Stimulated activated CD8-positive, alpha-beta memory T cell treated with anti-CD3 and anti-CD28 coated beads, Interleukin-7, amount 100 ng/mL, for 48 hours (primary cell): ENCODE data around the gene BARHL1.
"Not testable (repeated sequence)": the region's sequence is repeated elsewhere in the genome, so short reads cannot be mapped to it uniquely, and the experiment has no call there.

Source experiments
- DNase-seq, 2 donors: peaks; one replicate each; pipeline ENCODE4 v3.0.0-alpha.2; 2020; ENCODE audit warnings: low read depth in 1 of 2; ENCODE audit errors: extremely low read depth in 1 of 2

The BARHL1 gene

GRCh38 chr9:132556235-132556634, 26.2 kb upstream of the BARHL1 start:
- DNase-seq: no peak

DNA sequence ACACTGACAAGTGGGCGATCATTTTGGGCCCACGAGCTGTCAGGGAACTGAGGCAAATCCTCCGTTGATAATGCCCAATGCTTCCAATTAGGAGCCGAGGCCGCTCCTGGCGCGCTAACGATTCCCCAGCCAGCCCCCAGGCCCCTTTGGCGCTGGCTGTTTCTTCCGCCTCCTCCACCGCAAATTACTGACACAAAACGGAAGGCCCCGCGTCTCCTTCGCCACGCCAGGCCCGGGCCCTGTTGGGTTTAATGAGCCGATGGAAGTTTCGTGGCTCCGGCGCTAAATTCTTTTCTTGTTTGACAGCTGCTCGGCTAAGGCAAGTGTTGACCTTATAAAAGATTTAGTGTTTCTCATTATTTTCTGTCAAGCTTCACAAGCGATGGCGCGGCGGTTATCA, 25.7 kb upstream of the BARHL1 start:
- no peak for DNase-seq

- no peak for DNase-seq
Measured at GRCh38 chr9:132557159-132557558, 25.2 kb upstream of the BARHL1 start.

GRCh38 chr9:132559711-132560110, 22.7 kb upstream of the BARHL1 start:
- DNase-seq: no peak

DNA sequence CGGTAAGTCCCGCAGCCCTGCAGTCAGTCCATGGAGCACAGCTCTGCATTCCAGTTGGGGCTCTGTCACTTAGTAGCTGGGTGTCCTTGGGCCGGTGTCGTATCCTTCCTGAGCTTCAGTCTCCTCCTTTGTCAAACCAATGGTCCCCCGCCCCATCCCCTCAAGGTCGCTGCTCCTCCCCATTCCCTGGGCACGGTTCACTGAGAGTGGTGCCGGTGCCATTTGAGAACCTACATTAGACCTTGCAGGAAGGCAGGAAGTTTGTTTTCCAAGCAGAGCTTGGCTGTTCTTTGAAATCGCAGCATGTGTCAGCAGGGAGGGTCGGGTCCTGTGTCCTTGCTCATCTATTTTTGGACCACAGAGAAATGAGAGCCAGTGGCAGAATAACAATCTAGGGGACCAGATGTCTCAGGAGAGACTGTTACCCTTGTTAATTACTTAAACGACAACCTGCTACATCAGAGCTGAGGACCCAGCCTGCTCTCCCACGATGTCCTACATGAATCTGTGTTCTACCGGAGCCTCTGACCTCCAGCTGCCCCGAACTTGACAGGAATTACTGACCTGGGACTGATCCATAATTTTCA, 21.7 kb upstream of the BARHL1 start:
- no peak for DNase-seq

DNA sequence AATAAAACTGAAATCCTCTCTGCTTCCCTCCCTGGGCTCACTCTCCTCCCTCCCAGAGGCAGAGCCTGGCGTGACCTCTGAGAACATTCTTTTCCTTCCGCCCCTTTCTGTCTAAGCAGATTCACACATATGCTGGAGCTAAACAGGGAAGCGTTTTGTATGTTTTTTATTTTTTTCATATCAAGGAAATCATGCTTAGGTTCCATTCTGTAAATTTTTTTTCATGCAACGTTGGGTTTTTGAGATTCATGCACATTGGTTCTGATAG, 20.2 kb upstream of the BARHL1 start:
- DNase-seq: no peak

DNA sequence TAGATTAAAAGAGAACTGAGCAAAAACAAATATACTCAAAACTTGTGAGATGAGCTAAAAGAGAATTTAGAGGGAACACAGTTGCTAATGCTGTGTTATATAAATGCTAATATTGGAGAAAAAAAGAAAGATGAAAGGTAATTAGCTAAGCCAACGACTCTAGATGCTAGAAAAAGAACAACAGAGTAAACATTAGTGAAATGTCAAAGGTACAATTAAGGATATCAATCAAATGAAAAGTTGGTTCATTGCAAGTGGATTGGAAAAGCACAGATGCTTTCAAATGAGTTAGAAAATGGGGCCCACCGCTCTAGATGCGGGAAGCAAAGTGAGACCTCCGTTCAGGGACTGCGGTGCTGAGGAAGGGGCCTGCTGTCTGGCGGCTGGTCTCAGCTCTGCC, 17.9 kb upstream of the BARHL1 start:
- no peak for DNase-seq

DNA sequence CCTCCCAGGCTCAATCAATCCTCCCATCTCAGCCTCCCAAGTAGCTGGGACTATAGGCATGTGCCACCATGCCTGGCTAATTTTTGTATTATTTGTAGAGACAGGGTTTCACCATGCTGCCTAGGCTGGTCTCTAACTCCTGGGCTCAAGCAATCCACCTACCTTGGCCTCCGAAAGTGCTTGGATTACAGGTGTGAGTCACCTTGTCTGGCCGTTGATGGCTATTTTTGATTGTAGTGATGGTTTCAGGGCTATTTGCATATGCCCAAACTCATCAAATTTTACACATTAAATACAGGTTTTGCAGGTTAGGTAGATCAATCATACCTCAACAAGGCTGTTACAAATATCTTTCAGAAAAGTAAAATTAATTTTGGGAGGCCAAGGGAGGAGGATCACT, 13.6 kb upstream of the BARHL1 start:
- DNase-seq: not testable (repeated sequence)

- DNase-seq: no peak
Measured at GRCh38 chr9:132571806-132572600, 10.4 kb upstream of the BARHL1 start.

- DNase-seq: no peak
Measured at GRCh38 chr9:132572921-132573320, 9.5 kb upstream of the BARHL1 start.

DNA sequence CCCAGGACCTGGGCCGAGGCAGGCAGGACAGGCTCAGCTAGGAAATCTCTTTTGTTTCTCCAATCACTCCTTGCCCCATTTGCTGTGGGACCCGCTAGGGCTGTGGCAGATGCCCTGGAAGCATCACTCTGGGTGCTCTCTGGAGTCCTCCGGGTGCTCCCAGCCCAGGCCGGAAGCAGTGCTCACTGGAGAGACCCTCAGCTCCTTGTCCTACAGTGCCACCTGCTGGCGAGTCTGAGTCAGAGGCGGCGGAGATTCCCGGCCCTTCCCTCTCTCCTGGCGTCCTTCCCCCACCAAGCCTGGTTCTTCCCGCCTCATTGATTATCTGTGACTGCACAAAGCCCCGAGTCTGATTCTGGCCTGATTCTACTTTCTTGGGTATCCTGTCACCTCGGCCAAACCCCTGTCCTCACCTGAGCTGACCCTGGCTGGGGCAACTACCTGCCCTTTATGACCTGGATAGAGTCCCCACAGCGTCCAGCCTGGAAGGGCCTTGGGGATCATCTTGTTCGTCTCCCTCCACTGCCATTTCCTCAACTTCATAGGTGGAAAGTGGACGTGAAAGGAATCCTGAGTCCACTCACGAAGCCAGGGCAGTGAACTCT, 7.3 kb upstream of the BARHL1 start:
- peak in 1 of 2 donors; percentile 20 for DNase-seq

GRCh38 chr9:132575811-132576210, 6.6 kb upstream of the BARHL1 start:
- no peak for DNase-seq

GRCh38 chr9:132577119-132577518, 5.3 kb upstream of the BARHL1 start:
- no peak for DNase-seq

GRCh38 chr9:132578367-132578932, 4.0 kb upstream of the BARHL1 start:
- DNase-seq: no peak

GRCh38 chr9:132579427-132579798, 3.0 kb upstream of the BARHL1 start:
- DNase-seq: no peak

DNA sequence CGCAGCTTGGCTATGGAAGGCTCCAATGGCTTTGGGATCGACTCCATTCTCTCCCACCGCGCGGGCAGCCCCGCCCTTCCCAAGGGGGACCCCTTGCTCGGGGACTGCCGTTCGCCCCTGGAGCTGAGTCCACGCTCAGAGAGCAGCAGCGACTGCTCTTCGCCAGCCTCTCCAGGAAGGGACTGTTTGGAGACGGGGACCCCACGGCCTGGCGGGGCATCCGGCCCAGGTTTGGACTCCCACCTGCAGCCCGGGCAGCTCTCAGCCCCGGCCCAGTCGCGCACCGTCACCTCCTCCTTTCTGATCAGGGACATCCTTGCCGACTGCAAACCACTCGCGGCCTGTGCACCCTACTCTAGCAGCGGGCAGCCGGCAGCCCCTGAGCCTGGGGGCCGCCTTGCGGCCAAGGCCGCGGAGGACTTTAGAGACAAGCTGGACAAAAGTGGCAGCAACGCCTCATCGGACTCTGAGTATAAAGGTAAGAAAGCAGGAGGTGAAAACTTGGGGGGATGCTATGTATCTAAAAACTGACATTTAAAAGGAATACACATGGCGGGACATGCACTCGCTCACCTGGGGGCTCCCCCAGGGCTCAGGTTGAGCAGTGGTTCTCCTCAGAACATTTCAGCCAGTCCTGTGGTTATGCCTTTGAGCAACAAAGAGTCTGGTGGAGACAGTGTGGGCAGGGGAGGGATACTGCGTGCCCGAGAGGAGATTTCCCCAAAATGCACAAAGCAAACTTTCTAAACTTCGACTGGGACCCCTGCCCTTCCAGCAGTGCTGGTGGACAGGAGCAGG, 579 bp downstream of the BARHL1 start:
- no peak for DNase-seq

DNA sequence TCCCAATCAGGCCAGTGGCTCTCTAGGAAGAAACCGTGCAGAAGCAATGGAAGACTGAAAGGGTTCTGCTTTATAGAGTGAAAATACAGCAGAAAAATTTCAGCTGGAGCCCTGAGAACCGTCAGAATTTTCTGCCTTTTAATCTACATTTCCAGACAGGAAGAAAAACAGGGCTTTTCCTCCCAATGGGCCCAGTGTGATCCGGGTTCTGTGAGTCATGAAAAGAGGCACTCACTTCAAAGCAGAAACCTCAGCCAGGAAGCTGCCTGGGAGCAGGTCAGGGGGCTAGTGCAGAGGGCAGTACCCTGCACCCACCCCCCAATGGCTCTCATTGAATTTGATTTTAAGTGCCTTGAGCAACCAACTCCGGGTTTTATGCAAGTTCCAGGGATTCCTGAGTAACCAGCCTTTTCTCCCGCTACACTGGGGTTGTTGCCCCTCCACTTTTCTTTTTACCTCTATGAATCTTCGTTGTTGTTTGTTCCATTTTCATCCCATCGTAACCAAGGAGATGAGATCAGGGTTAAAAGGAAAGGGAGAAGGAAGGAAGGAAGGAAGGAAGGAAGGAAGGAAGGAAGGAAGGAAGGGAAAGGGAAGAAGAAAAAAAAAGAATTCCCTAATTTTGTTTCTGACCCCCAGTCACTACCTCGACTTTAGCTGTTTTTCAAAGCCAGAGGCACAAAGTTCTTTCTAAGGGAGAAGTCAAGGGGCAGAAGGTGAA, 1.3 kb downstream of the BARHL1 start:
- DNase-seq: no peak

DNA sequence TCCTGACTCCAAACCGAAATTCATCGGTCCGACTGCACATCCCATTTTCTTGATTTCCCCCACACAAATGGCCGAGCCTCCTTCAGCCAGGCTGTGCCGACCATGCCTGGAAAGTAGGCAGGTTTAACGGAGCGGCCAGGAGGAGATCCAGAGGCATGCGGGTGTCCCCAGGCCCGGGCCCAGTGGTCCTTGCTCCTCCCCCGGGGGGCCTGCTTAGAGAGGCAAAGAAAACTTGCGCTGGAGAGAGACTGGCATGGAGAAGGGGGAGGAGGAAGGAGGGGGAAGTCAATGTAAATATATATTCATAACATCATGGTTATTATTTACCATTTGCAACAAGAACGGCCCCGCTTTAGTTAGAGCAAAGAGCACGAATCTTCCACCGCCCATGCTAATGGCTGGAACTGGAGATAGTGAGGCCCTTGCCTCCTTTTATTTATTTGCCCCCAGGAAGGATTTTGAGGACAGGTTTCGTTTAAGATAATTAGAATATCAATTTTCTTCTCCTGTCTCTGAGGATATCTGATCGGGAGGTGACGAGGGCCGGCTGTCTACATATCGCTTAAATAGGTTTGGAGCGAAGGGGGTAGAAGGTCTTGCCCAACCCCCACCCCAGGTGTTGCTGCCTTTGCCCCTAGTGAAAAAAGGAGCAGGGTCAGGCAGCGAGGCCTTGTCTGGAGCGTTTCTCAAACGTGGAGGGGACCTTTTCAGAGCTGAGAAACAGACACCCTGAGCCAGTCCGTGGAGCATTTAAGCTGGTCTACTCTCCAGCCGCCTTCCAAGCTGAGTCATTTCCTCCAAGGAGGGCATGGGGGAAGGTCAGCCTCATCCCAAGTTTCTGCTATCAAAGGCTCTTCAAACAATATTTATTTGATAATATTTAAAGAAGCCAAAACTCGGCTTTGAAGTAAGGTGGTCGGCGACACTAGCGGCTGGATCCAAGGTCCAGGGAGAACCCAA, 2.5 kb downstream of the BARHL1 start:
- DNase-seq: no peak

DNA sequence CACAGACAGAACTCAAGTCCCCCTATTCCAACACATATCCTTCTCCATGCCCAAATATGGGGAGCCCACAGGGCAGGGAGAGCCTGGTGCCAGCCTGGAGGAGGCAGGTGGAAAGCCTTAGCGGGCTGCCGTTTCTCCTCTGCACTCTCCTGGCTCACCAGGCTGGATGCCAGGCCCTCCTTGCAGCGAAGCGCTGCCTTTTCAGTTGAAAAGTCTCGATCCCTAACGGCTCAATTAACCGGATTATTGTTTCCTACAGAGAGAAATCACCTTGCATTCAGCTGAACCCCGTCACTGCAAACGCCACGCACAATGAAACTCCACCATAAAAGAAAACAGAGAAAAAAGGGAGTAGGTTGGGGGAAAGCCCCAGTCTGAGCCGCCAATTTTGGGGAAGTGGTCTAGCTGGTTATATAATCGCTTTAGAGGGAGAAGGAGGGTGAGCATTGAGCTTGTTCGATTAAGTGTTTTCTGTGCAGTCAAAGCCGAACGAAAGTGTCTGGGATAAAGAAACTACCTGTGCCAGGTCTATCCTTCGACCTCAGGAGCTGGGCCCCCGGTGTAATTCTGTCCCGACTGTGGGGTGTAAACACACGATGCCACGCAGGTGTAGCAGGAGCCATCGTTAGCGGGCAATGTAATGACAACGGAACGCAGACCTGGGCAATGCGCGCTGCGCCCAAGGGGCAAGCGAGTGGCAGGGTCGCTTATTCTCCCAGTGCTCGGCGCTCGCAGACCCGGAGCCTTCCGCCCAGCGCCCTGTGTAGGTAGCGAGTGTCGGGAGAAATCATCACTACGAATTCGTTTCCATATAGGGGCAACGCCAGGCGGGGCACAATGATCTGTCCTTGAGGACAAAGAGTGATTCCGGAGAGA, 3.8 kb downstream of the BARHL1 start:
- DNase-seq: no peak
